HEK293T (cell line): Measurements from ENCODE around the gene C3.

ENCODE experiments used
- CTCF ChIA-PET: fragments of 350-600 bp; formaldehyde crosslinking; extraction: SDS; loops from one replicate; lab custom pipeline; 2021; ENCODE audit warnings: antibody characterized with exemption, inconsistent platforms; lab: Yijun Ruan, JAX
- POLR2A ChIA-PET: fragments of 350-600 bp; formaldehyde crosslinking; extraction: SDS; loops from one replicate; lab custom pipeline; 2020; ENCODE audit warnings: antibody characterized with exemption, inconsistent platforms; lab: Yijun Ruan, JAX
- DNase-seq: peaks from one replicate; pipeline ENCODE4 v3.0.0; 2012; ENCODE audit warnings: mixed read lengths; ENCODE audit errors: extremely low spot score
- ARNT ChIP-seq: fragments of 450-650 bp; IDR thresholded peaks from 2 replicates; pipeline ENCODE4 v1.6.1; 2017; ENCODE audit warnings: mild to moderate bottlenecking
- BHLHE40 ChIP-seq: fragments of 450-650 bp; IDR thresholded peaks from 2 replicates; pipeline ENCODE4 v1.6.1; 2016; ENCODE audit warnings: mild to moderate bottlenecking, moderate library complexity, borderline replicate concordance
- CTBP1 ChIP-seq: fragments of 450-650 bp; IDR thresholded peaks from 2 replicates; pipeline ENCODE4 v1.6.1; 2016; ENCODE audit warnings: borderline replicate concordance
- ELF4 ChIP-seq: fragments of 450-650 bp; IDR thresholded peaks from 2 replicates; pipeline ENCODE4 v1.6.1; 2017; ENCODE audit warnings: antibody characterized with exemption
- FOXA1 ChIP-seq: fragments of 450-650 bp; IDR thresholded peaks from 2 replicates; pipeline ENCODE4 v1.6.1; 2016; ENCODE audit warnings: mild to moderate bottlenecking
- FOXK2 ChIP-seq: fragments of 450-650 bp; IDR thresholded peaks from 2 replicates; pipeline ENCODE4 v1.6.1; 2016; ENCODE audit warnings: mild to moderate bottlenecking
- FOXM1 ChIP-seq: fragments of 450-650 bp; IDR thresholded peaks from 2 replicates; pipeline ENCODE4 v1.6.1; 2017; ENCODE audit warnings: mild to moderate bottlenecking, borderline replicate concordance
- HDGF ChIP-seq: fragments of 450-650 bp; IDR thresholded peaks from 2 replicates; pipeline ENCODE4 v1.6.1; 2017; ENCODE audit warnings: antibody characterized with exemption, borderline replicate concordance
- L3MBTL2 ChIP-seq: fragments of 450-650 bp; conservative IDR thresholded peaks from 2 replicates; pipeline ENCODE4 v1.6.1; 2016; ENCODE audit warnings: mild to moderate bottlenecking
- LEF1 ChIP-seq: fragments of 450-650 bp; IDR thresholded peaks from 2 replicates; pipeline ENCODE4 v1.6.1; 2017; ENCODE audit warnings: mild to moderate bottlenecking, borderline replicate concordance
- NFRKB ChIP-seq: fragments of 450-650 bp; IDR thresholded peaks from 2 replicates; pipeline ENCODE4 v1.6.1; 2016; ENCODE audit warnings: mild to moderate bottlenecking, moderate library complexity
- SP1 ChIP-seq: fragments of 450-650 bp; IDR thresholded peaks from 2 replicates; pipeline ENCODE4 v1.6.1; 2017
- SUZ12 ChIP-seq: fragments of 450-650 bp; IDR thresholded peaks from 2 replicates; pipeline ENCODE4 v1.6.1; 2016; ENCODE audit warnings: mild to moderate bottlenecking
- TARDBP ChIP-seq: fragments of 450-650 bp; IDR thresholded peaks from 2 replicates; pipeline ENCODE4 v1.6.1; 2016
- ZNF384 ChIP-seq: fragments of 450-650 bp; IDR thresholded peaks from 2 replicates; pipeline ENCODE4 v1.6.1; 2016
- TF ChIP-seq, protein P1 (sequence below): fragments of 450-650 bp; IDR thresholded peaks from 2 replicates; pipeline ENCODE4 v1.6.1; 2016

The C3 gene

DNA sequence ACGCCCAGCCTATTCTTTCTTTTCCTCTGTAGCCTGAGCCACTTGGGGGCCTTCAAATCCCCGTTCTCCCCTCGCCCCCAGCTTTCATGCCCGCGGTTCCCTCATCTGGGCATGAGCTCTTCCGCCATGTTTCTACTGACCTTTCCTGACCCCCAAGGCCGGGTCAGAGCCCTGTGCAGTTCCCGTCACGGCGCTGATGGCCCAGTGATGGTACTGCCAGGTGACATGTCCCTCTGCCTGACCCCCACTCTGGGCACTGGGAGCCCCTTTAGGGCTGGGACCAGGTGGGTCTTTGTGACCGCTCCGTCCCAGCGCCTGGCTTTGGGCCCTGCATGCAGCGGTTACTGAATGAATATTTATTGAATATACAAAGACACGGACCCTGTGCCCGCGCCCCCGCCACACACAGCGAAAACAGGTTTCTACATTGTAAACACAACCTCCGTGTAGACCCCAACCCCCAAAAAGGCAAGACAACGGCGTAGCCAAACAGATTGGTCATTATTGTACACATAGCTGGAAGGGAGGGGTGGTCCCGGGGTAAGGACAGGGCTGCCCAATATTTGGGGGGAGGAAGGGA, 9.2 kb upstream of the C3 start:
- POLR2A ChIA-PET: no interaction called here
- TF ChIP-seq FOXM1: no peak
- no peak for TF ChIP-seq BHLHE40
- no peak for TF ChIP-seq NFRKB
- no peak for TF ChIP-seq ZNF384
- TF ChIP-seq, protein P1, sequence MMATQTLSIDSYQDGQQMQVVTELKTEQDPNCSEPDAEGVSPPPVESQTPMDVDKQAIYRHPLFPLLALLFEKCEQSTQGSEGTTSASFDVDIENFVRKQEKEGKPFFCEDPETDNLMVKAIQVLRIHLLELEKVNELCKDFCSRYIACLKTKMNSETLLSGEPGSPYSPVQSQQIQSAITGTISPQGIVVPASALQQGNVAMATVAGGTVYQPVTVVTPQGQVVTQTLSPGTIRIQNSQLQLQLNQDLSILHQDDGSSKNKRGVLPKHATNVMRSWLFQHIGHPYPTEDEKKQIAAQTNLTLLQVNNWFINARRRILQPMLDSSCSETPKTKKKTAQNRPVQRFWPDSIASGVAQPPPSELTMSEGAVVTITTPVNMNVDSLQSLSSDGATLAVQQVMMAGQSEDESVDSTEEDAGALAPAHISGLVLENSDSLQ: no peak
- TF ChIP-seq ARNT: no peak
- TF ChIP-seq HDGF: no peak
- no peak for TF ChIP-seq SP1
- TF ChIP-seq L3MBTL2: no peak
- TF ChIP-seq CTBP1: no peak
- no peak for TF ChIP-seq FOXK2
- no peak for TF ChIP-seq FOXA1
- TF ChIP-seq ELF4: no peak
- no peak for TF ChIP-seq SUZ12
- no peak for DNase-seq
- CTCF ChIA-PET: no interaction called here

DNA sequence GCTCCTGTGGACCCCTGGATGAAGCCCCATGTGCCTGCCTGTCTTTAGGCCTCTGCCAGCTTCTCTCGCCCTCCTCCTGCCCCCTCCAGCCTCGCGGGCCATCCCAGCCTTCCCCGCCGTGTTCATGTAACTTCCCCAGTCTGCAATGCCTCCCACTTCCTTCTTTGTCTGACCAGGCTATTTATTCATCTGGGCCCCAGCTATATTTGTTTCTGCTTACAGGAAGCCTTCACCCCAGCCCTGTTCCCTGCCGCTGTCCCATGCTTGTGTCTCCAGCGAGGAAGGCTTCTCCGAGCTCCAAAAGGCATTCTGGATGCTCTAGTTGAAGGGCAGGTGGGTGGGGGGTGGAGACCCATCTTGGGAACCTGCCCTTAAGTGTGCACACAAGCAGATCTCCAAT, 7.9 kb upstream of the C3 start:
- POLR2A ChIA-PET: interaction anchor here (1.1 kb wide), 1 partner anchor 9 kb away, joined by 4 read pairs; the partner anchor contains the start of gene GPR108
- CTCF ChIA-PET: no interaction called here
- TF ChIP-seq HDGF (no peak), BHLHE40 (no peak), CTBP1 (no peak), ZNF384 (no peak), L3MBTL2 (no peak), FOXK2 (no peak), LEF1 (no peak), FOXM1 (no peak), ARNT (no peak), SUZ12 (no peak), ELF4 (no peak)
- TF ChIP-seq, protein P1: no peak
- DNase-seq: no peak

DNA sequence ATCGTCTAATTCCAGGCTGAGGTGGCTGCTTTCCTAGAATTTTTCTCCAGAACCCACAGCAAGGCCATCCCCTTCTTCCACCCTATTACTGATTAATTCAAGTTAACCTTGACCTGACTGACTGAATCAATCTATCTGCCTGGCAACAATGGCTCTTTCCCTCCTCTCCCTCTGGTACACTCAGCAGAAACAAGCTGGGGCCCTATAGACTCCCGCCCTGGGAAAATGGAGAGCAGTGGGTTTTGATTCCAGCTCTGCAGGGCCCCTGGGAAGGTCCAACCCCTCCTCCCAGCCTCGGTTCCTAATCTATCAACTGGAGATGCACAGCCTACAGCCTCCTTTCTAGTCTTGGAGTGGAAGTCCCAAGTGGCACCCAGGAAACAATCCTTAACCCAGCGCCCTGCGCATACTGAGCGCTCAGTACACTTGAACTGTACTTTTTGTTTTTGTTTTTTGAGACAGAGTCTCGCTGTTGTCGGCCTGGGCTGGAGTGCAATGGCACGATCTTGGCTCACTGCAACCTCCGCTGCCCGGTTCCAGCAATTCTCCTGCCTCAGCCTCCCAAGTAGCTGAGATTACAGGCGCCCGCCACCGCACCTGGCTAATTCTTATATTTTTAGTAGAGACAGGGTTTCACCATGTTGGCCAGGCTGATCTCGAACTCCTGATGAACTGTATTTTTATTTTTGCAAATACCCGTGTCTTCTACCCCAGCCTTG, 5.2 kb upstream of the C3 start:
- DNase-seq: no peak
- ChIA-PET POLR2A (interaction anchor here (0.9 kb wide), 1 partner anchor 15 kb away, joined by 3 read pairs; no protein-coding TSS in a partner anchor), CTCF (no interaction called here)
- TF ChIP-seq FOXA1: no peak
- TF ChIP-seq LEF1: no peak
- TF ChIP-seq CTBP1: no peak
- no peak for TF ChIP-seq TARDBP

DNA sequence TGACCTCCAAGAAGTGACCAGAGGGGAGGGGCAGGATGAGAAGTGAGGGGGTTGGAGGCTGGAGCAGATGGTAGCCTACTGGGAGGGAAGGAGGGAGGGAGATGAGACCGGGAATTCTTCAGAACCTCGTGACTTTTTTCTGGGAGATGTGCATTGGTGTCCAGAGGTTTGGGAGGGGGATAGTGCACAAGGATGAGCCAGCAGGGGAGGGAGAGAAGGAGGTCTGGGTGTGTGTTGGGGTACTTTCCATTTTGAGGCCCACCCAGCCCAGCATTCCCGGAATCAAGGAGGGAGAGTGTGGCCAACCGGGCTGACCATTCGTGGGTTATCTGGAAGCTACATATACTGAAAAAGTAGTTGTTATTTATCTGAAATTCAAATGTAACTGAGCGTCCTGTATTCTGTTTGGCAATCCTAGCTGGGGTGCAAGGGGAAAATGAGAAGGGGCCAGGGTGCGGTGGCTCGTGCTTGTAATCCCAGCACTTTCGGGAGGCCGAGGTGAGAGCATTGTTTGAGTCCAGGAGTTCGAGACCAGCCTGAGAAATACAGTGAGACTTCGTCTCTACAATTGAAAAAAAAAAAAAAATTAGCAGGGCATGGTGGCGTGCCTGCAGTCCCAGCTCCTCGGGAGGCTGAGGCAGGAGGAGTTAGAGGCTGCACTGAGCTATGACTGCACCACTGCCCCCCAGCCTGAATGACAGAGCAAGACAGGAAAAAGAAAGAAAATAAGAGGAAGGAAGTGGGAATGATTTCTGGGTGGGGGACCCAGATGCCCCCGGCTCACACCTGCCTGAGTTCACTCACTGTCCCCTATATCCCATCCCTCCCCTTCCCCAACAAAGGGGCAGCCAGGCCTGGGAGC, 4.4 kb upstream of the C3 start:
- no peak for DNase-seq
- CTCF ChIA-PET: no interaction called here
- TF ChIP-seq, protein P1: no peak
- TF ChIP-seq NFRKB: no peak
- POLR2A ChIA-PET: interaction anchor here (0.9 kb wide), 1 partner anchor 16 kb away, joined by 3 read pairs; no protein-coding TSS in a partner anchor

DNA sequence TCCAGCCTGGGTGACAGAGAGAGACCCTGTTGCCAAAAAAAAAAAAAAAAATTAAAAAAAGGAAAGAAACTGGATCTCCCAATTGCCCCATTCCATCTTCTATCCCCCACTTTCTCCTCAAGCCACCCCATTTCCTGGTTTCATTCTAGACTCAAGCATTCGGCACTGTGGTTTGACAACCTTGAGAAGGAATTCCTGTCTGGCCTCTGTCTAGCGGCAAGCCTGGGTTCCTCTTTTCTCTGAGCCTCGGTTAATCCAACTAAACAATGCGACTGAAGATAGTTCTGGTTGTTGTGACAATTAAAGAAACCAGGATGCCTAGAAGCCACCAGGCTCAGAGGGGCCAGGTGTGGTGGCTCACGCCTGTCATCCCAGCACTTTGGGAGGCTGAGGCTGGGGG, 3.3 kb upstream of the C3 start:
- no peak for TF ChIP-seq BHLHE40
- no peak for TF ChIP-seq FOXK2
- TF ChIP-seq ELF4: no peak
- no peak for TF ChIP-seq SP1
- TF ChIP-seq FOXA1: no peak
- TF ChIP-seq L3MBTL2: no peak
- no peak for TF ChIP-seq TARDBP
- TF ChIP-seq ARNT: no peak
- TF ChIP-seq SUZ12: no peak
- no peak for TF ChIP-seq ZNF384
- TF ChIP-seq FOXM1: no peak
- no peak for TF ChIP-seq LEF1
- TF ChIP-seq NFRKB: no peak
- DNase-seq: no peak
- POLR2A ChIA-PET: no interaction called here
- CTCF ChIA-PET: interaction anchor here (0.6 kb wide), 1 partner anchor 15 kb away, joined by 3 read pairs; no protein-coding TSS in a partner anchor
